ENCODE measurements around the gene DDX24.

GRCh38 chr14:94126419-94126677 lies 45.3 kb upstream of the DDX24 start:
- TF ChIP-seq CTCF (conservative IDR thresholded peaks at IDR 0.05) = no peak
- no peak for TF ChIP-seq EZH2 (IDR thresholded peaks at IDR 0.05; ENCODE audit: low read depth)
